Renal pelvis (tissue), 4 donors: ENCODE data around the gene ERRFI1. TPM values are rescaled to one million over a fixed set of nuclear protein-coding genes. Genes with fewer than 3 reads are reported as not detected.

ENCODE experiments used
- DNase-seq: peaks from one replicate; pipeline ENCODE4 v3.0.0-alpha.2; 2013
- polyA plus RNA-seq, 3 donors: library from polyadenylated mRNA; unstranded; fragments of 120-200 nt; gene quantifications; one replicate each; pipeline ENCODE4 v1.2.1, GENCODE V29; 2013; ENCODE audit not compliant: insufficient read length in 3 of 3

ERRFI1 gene
- polyA plus RNA-seq, 3 donors: 18.1 to 24.6 (median 21.4) TPM

DNA sequence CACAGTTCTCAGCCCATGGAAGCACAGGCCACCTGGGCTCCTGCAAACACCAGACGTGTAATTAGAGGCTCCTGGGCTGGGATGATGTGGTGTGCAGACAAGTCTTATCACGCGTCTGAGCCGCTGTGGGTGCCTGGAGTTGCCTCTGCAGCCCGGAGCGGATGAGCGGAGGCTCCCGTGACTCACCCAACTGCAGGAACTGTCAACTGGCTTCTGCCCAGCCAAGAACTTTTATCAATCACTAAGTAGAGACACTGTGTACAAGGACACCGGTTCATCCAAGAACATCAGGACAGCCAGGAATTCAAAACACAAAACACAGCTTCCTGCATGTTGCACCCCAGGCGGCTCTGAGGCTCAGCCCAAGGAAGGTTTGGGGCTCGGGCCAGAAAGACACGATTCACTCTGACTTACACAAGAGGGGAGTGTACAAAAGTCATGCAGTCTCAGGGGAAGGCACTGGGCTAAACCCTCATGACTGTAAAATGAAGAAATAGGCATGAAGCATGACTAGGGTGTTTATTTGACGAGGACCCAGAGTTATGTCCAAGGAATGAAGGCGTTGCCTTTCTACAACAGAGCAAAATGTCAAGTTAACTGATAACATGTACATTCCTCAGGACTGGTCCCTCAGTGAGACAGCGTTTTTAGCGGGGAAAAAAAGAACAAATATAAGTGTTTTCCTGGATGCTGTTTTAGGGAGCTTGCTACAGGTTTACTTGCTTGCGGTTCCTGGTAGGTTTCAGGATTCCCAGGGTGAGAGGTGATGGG is 21.1 kb downstream of the ERRFI1 start:
- DNase-seq: no peak

DNA sequence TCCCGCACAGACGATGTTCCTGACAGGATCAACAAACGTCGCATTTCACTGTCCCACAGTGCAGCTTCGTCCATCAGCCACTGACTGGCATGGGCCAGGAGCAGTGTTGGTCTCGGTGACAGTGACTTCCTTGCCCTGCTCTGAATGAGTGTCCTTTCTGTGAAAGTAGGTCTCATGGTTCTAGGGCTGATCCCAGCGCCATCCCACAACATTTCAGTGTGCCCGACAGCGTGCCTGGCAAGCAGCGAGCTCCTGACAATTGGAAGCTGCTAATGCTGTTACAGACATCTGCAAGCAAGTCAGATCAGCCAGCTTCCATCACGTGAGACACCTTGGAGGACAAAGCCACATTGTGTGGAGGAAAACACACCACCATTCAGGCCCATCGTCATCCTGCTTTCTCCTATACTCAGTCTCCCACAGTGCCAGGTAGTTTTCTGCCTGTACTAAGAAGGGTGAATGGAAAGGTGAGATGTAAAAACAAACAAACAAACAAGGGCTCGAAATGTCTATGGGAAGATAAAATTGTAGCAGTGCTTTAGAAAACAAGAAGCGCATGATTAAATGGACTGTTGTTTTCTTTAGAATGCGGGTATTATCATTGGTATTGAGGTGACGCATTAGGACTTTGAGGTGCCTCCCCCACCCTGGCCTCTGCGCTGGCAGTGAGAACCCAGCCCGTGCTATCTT is 21.9 kb downstream of the ERRFI1 start:
- no peak for DNase-seq

DNA sequence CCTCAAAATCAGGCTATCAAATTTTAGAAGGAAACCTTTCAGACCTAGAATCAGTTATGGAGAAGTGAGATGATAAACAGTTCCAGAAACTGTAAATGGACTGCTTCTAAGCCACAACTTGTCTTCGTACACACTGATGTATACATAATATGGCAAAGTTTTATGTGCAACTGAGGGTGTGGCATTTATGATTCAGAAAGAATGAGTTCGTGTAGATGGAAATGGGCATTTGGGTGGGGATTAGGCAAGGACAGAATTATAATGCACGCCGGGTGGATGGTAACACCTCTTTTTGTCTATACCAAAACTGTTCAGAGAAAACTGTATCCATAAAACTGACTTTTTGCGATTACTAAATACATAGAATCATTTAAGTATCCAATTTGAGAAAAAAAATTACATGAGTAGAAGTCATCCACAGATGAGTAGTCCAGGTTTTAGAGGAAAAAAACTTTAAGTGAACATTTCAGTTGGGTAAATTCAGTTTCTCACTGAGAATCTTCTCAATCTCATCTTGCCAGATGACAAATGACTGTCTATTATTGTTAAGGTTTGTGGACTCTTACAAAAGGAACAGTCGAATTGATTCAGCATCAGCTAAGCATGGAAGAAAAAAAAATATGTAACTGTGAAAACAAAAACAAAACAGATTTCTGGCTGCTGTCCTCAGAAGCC is 22.5 kb downstream of the ERRFI1 start:
- DNase-seq: no peak

DNA sequence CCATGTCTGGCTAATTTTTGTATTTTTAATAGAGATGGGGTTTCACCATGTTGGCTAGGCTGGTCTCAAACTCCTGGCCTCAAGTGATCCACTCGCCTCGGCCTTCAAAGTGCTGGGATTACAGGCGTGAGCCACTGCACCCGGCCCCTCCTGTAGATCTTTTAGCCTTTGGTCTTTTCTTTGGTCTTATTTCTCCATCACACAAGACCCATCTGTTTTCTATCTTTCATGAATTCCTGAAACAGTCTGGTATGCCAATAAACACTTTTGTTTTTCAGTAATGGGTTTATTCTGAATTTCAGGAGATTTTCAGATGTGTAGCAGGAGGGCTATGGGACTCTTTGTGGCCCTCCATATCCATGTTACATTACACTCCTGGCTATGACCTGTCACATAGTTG is 23.2 kb downstream of the ERRFI1 start:
- DNase-seq: no peak

DNA sequence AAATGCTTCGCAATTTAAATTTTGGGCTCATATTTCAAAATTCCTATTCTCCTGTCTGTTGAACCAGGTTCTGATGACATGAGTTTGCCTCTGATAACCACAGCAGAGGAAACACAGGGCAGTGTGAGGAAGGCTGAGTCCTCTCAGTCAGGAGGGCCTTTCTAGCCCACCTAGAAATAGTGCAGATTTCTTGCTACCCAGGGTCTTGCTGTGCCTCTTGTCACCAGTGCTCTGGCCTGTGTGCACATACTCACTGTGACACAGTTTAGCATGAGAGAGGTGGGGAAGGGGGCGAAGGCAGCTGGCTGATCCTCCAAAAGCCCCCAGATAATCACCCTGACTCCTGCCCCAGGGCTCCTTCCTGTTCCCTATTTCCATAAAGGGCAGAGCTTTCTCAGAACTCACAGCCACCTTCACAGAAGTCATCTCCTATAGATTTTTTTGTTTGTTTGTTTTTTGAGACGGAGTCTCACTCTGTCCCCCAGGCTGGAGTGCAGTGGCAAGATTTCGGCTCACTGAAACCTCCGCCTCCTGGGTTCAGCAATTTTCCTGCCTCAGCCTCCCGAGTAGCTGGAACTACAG is 23.7 kb downstream of the ERRFI1 start:
- no peak for DNase-seq

DNA sequence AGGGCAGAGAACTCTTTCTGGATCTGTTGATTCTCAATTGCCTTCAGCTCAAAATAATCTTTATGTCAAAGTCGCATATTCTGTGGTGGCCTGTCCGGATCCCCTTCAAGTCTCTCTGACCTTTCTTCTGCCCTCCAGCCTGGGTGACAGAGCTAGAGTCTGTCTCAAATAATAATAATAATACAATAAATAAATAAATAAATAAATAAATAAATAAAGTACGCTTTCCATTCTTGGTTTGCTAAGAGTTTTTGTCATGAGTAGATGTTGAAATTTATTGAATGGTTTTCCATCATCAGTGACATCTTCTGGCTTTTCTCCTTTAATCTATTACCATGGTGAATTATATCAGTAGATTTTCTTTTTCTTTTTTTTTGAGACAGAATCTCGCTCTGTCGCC is 30.7 kb downstream of the ERRFI1 start:
- no peak for DNase-seq

DNA sequence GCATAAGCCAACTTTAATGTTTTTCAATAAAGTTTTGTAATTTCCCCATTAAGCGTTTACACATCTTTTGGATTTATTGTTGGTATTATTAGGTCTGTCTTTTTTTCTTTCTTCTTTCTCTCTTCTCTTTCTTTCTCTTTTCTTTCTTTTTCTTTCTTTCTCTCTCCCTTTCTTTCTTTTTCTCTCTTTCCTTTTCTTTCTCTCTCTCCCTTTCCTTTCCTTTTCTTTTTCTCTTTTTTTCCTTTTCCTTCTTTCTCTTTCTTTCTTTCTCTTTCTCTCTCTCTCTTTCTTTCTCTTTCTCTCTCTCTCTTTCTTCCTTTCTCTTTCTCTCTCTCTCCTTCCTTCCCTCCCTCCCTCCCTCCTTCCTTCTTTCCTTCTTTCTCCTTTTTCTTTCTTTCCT is 31.3 kb downstream of the ERRFI1 start:
- DNase-seq: no peak

DNA sequence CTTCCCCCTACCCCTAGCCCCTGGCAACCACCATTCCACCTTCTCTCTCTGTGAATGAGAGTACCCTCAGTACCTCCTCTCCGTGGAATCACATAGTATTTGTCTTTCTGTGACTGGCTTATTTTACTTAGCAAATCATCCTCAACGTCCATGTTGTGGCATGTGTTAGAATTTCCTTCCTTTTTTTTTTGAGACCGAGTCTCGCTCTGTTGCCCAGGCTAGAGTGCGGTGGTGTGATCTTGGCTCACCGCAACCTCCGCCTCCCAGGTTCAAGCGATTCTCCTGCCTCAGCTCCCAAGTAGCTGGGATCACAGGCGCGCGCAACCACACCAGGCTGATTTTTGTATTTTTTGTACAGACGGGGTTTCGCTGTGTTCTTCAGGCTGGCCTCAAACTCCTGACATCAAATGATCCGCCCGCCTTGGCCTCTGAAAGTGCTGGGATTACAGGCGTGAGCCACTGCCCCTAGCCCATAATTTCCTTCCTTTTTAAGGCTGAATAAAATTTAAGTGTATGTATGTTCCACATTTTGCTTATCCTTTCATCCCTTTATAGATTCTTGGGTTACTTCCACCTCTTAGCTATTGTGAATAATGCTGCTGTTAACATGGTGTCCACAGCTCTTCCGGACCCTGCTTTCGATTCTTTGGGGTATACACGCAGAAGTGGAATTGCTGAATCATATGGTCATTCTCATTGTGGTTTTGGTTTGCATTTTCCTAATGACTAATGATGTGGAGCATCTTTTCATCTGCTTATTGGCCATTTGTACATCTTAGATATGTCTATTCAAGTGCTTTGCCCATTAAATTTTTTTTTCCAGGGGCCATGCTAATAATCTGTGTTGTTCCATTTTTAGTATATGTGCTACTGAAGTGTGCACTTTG is 32.3 kb downstream of the ERRFI1 start:
- no peak for DNase-seq

DNA sequence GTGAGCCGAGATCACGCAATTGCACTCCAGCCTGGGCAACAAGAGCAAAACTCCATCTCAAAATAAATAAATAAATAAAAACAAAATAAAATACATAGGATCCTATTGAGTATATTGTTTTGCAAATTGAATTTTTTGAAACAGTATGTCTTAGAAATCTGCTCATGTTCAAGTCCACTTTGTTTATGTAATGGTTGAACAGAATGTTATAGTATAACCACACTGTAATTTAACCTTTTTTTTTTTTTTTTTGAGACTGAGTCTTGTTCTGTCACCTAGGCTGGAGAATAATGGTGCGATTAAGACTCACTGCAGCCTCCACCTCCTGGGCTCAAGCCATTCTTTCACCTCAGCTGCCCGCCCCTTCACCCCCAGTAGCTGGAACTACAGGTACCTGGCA is 33.2 kb downstream of the ERRFI1 start:
- DNase-seq: no peak

DNA sequence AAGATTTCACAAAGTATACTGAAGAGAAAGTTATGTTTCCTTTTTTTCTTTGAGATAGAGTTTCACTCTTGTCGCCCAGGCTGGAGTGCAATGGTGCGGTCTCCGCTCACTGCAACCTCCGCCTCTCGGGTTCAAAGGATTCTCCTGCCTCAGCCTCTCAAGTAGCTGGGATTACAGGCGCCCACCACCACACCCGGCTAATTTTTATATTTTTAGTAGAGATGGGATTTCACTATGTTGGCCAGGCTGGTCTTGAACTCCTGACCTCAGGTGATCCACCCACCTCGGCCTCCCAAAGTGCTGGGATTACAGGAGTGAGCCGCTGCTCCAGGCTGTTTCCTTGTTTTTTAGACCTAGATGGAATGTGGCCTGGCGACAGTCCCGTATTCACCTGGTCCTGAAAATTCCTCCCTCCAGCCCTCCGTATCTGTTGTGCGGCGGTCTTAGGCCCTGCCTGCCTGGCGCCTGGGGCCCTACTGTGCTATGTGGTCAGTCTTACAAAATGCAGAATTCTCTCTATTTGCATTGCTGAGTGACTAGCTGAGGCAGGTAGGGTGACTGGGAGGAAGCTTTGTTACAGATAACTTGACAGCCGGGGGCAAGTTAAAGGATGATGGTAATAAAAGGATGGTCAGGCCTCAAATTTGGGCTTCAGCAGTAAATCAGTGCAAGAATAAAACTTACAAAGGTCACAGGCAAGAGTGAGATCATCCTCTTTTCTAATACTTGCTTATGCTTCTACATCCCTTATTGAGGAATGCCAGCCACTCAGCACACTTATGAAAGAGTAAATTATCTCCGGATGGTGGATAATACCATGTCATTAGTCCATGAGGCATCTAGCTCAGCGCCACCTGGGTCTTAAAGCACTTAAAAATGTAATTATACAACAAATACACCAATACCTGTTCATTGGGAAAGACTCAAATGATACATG is 34.3 kb downstream of the ERRFI1 start:
- DNase-seq: no peak

DNA sequence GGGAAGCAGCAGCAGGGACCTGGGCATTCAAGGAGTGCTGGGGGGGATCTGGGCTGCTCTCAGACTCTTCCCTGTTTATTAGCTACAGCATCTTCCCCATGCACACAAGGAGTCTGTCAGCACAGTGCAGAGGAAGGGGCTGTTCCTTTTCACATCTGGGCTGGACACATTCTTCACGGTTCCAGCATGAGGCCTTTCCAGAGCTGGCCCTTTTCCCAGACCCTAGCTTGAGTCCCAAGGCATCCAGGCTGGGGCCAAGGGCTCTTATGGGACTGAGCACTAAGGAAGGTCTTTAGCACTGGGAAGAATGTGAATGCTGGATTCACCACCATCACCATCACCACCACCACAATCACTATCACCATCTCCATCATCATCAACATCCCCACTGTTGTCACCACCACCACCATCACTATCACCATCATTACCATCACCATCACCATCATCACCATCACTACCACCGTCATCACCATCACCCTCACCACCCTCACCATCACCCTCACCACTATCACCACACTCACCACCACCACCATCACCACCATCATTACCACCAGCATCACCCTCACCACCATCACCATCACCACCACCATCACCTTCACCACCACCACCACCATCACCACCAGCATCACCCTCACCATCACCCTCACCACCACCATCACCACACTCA is 36.2 kb downstream of the ERRFI1 start:
- DNase-seq: no peak

DNA sequence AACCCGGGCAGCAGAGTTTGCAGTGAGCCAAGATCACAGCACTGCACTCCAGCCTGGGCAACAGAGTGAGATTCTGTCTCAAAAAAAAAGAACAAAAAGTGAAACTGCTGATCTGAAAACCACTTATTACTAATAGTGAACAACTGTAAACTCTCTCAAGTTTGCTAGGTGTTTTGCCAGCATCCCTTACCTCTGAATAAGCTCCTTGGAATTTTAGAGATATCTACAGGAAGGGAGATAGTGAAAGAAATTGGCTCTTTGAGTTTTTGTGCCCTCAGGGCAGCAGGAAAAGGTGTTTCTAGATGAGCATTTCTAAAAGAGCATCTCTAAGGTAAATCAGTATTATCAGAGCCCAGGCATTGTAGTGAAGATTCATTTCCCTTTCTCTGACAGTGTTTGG is 37.5 kb downstream of the ERRFI1 start:
- no peak for DNase-seq

DNA sequence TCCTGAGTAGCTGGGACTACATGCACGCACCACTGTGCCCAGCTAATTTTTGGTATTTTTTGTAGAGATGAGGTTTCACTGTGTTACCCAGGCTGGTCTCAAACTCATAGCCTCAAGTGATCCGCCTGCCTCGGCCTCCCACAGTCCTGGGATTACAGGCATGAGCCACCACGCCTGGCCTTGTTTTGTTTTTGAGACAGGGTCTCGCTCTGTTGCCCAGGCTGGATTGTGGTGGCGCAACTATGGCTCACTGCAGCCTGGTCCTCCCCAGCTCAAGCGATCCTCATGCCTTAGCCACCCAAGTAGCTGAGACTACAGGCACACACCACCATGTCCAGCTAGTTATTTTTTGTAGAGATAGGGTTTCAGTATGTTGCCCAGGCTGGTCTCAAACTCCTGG is 38.6 kb downstream of the ERRFI1 start:
- DNase-seq: no peak

DNA sequence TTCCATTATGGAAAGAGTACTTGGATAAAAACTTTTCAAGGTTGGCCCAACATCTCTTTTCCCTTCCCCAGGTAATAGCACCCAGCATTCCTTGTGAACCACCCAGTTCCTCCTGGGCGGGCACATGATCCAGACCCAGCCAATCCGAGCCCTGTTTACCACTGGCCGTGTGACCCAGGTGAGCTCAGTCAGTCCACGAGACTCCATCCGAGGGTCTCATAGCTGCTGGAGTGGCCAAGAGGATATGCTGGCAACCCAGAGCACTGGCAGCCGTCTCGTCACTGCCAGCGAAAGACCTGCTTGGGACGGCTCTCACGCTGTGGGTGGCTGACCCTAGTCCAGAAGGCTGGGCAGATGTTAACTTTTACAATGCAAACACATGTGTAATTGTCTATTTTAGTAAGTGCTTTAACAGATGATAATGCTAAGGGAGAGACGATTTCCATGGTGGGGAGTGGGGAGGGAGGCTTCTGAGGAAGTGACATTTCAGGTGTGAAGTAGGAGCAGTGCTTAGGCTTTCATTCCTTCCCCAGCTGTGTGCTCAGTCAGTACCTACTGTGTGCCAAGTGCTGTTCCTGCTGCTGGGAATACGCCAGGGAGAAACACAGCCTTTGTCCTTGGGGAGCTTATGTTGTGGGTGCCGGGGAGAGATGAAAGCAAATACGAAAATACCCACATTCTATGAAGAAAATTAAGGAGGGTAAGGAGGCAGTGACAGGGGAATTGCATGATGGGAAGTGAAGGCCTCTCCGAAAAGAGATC is 40.1 kb downstream of the ERRFI1 start:
- DNase-seq: no peak

DNA sequence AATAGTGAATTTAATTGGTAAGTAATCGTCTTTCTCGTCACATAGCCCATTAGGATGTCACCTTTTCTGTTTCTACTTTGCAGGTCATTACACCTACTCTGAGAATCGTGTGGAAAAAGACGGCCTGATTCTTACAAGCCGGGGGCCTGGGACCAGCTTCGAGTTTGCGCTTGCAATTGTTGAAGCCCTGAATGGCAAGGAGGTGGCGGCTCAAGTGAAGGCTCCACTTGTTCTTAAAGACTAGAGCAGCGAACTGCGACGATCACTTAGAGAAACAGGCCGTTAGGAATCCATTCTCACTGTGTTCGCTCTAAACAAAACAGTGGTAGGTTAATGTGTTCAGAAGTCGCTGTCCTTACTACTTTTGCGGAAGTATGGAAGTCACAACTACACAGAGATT is 41.3 kb downstream of the ERRFI1 start:
- no peak for DNase-seq

DNA sequence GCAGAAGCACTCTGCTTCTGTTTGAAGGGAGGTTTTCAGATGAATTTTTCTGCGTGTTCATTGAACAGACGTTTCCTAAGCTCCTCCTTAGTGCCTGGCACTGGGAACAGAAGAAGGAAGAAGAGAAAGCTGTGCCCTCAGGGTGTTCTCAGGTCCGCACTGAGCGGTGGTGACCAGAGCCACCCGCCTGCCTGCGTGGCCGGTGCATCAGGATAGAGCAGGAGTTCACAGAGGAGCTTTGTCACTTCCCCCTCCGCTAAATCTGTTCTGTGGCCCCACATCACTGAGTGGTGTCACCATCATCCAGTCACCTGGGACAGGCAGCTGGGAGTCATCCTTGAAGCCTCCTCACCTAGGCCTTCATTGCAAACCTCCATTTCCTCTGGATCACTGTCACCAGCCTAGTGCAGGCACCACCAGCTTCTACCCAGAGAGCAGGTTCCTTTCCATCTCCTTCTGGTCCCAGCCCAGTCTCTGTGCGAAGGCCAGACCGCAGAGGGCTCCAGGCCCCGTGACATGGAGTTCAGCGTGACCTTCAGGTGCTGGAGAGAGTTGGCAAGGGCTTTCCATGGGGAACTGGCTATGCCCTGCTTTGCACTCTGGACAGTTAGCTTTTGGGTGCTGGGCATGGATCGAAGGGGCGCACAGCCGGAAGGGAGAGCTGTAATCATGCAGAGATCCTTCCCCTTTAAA is 42.9 kb downstream of the ERRFI1 start:
- no peak for DNase-seq

DNA sequence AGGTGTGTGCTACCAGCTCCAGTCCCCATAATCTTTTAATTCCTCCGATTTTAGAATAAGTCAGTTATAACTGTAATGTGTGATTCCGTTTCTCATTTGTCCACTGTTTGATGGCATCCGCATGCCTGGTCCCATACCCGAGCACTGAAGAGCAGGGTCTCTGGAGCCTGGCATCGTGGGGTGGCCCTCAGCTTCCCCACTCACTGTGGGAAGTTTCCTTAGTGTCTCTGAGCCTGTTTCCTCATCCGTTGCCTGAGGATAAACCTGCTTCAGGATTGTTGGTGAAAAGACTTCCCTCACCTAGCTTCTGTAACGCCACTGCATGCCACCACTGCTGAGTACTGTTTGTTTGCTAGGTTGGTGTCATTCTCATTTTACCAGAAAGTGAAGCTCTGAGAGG is 45.1 kb downstream of the ERRFI1 start:
- DNase-seq: no peak

DNA sequence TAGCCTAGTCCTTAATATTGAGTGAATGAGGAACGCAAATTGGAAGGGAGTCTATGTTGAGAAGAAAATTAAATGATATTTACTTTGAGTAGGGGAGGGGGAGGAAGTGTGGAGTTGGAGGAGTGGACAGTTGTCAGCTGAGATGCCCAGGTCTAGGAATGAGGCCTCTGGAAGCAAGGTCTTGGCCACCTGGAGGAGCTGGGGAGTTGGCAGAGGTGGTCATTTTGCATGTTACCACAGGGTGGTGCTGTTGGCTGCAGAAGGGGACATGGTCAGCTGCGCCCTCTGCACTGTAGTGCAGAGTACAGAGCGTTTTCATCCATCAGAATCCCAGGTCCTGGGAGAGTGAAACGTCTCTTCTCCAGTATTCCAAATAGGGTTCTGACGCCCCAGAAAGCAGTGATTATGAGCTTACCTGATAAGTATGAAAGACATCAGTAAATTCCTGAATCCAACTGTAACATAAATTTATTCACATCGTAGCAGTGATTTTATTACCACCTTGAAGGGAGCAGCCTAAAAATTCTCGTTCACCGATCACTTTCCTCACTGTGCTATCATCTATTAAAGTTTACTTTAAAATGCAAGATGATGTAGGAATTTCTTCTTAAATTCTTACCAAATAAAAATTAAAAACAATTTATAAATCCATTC is 50.8 kb downstream of the ERRFI1 start:
- peak; percentile 69 for DNase-seq
